K562 (cell line): ENCODE data around the gene GAP43. TPM values are rescaled to one million over a fixed set of nuclear protein-coding genes. Genes with fewer than 3 reads are reported as not detected.

Experiments
- ATAC-seq: fragments of 200-7000 bp; cut with Tn5 transposase; 3 replicates; pipeline ENCODE4 v1.9.1; 2020; ENCODE audit warnings: moderate library complexity
- BruUV-seq: library from RNA; stranded (reverse); fragments of 400-500 nt; replicated peaks from 2 replicates; lab custom pipeline; 2021; lab: Mats Ljungman, UMichigan
- CTCF ChIA-PET: fragments of 300-600 bp; formaldehyde crosslinking; extraction: SDS; loops from one replicate; lab custom pipeline; 2021; ENCODE audit warnings: low intra/inter-chr PET ratio; lab: Yijun Ruan, JAX
- POLR2A ChIA-PET: fragments of 300-600, 350-650 bp; sonication (Branson Sonifier 250); formaldehyde crosslinking; extraction: SDS; loops from one replicate; lab custom pipeline; 2021; ENCODE audit warnings: antibody characterized with exemption, inconsistent platforms; lab: Yijun Ruan, JAX
- DNase-seq, 4 experiments: peaks; one replicate each; pipeline versions ENCODE4 v3.0.0 to v3.0.0-alpha.2; 2011 to 2018; ENCODE audit warnings: low spot score in 3 of 4, mixed read lengths in 3 of 4; ENCODE audit errors: extremely low read depth in 1 of 4
- FAIRE-seq: peaks from 2 replicates; lab custom pipeline; 2011; peaks lifted over from hg19 to GRCh38; lab: Jason Lieb, UNC
- H2AFZ ChIP-seq: 2 replicates; pipeline ENCODE4 v1.6.0; 2011; ENCODE audit warnings: low read depth, low read length, control low read depth, inconsistent platforms
- H3K27ac ChIP-seq: fragments of 200-600 bp; 3 replicates; pipeline ENCODE4 v1.8.0; 2011; ENCODE audit warnings: low read depth, mild to moderate bottlenecking, control low read depth, inconsistent platforms, low read length, moderate library complexity, mixed read lengths; ENCODE audit errors: extremely low read depth
- H3K27me3 ChIP-seq, 2 experiments: fragments of 300-600 bp in 1 of 2; 2 replicates in 1 of 2; 3 replicates in 1 of 2; pipeline versions ENCODE4 v1.6.0 to v1.8.0; 2011; ENCODE audit warnings: inconsistent platforms in 2 of 2, low read length in 2 of 2, mild to moderate bottlenecking in 1 of 2, mixed read lengths in 1 of 2, moderate library complexity in 1 of 2; ENCODE audit not compliant: control insufficient read depth in 2 of 2, insufficient read depth in 2 of 2
- H3K36me3 ChIP-seq: fragments of 300-600 bp; 3 replicates; pipeline ENCODE4 v1.8.0; 2011; ENCODE audit warnings: mild to moderate bottlenecking, low read length, inconsistent platforms; ENCODE audit not compliant: control insufficient read depth, insufficient read depth
- H3K4me1 ChIP-seq, 2 experiments: fragments of 200-600 bp in 1 of 2; replicated peaks in 1 of 2; 2 replicates in 1 of 2; 3 replicates in 1 of 2; pipeline versions ENCODE4 v1.5.1 to v1.8.0; 2011; ENCODE audit warnings: inconsistent platforms in 2 of 2, low read length in 2 of 2, mild to moderate bottlenecking in 1 of 2, mixed read lengths in 1 of 2, moderate library complexity in 1 of 2; ENCODE audit not compliant: control insufficient read depth in 2 of 2, insufficient read depth in 2 of 2
- H3K4me2 ChIP-seq: 2 replicates; pipeline ENCODE4 v1.6.1; 2011; ENCODE audit warnings: low read length, control low read depth, inconsistent platforms, mixed read lengths; ENCODE audit not compliant: insufficient read depth
- H3K4me3 ChIP-seq: fragments of 200-600 bp; sonication (generic), shearing (Covaris generic); 2 replicates; pipeline ENCODE4 v1.5.1; 2016; ENCODE audit warnings: control low read depth, inconsistent platforms
- H3K79me2 ChIP-seq: fragments of 200-600 bp; 3 replicates; pipeline ENCODE4 v1.8.0; 2011; ENCODE audit warnings: low read length, inconsistent platforms; ENCODE audit not compliant: control insufficient read depth, insufficient read depth
- H3K9ac ChIP-seq, 2 experiments: 2 replicates each; pipeline versions ENCODE4 v1.6.0 to v1.6.1; 2011; ENCODE audit warnings: low read depth in 2 of 2, low read length in 2 of 2, control low read depth in 1 of 2, inconsistent platforms in 1 of 2, mild to moderate bottlenecking in 1 of 2, mixed read lengths in 1 of 2; ENCODE audit not compliant: insufficient read depth in 1 of 2
- H3K9me1 ChIP-seq: one replicate; pipeline ENCODE4 v1.6.0; 2011; ENCODE audit warnings: inconsistent platforms, mild to moderate bottlenecking, low read length, moderate library complexity; ENCODE audit not compliant: control insufficient read depth, insufficient read depth
- H3K9me3 ChIP-seq: replicated peaks from 2 replicates; pipeline ENCODE4 v1.5.1; 2011; ENCODE audit warnings: low read depth, low read length, inconsistent platforms; ENCODE audit not compliant: control insufficient read depth, insufficient read depth
- H4K20me1 ChIP-seq: replicated peaks from 2 replicates; pipeline ENCODE4 v1.6.1; 2011; ENCODE audit warnings: low read length, inconsistent platforms, mixed read lengths; ENCODE audit not compliant: control insufficient read depth, insufficient read depth
- ARID2 ChIP-seq: fragments of 450-650 bp; IDR thresholded peaks from 2 replicates; pipeline ENCODE4 v1.6.1; 2017; ENCODE audit warnings: antibody characterized with exemption, mild to moderate bottlenecking
- BMI1 ChIP-seq: fragments of 150-350 bp; IDR thresholded peaks from 2 replicates; pipeline ENCODE4 v1.6.1; 2014; ENCODE audit warnings: low read length
- IFI16 ChIP-seq: fragments of 250-450 bp; sonication (Bioruptor Pico); IDR thresholded peaks from 2 replicates; pipeline ENCODE4 v2.1.2; 2022; ENCODE audit warnings: mild to moderate bottlenecking, inconsistent platforms
- MCM3 ChIP-seq: fragments of 450-650 bp; IDR thresholded peaks from 2 replicates; pipeline ENCODE4 v1.6.1; 2016
- MCM5 ChIP-seq: fragments of 450-650 bp; IDR thresholded peaks from 2 replicates; pipeline ENCODE4 v1.6.1; 2016; ENCODE audit warnings: low read depth
- NCOA2 ChIP-seq, 2 experiments: fragments of 450-650 bp; IDR thresholded peaks; 2 replicates each; pipeline ENCODE4 v1.6.1; 2018; ENCODE audit warnings: mild to moderate bottlenecking in 2 of 2, moderate library complexity in 1 of 2; ENCODE audit not compliant: partially characterized antibody in 2 of 2
- PHF20 ChIP-seq: fragments of 450-650 bp; IDR thresholded peaks from 2 replicates; pipeline ENCODE4 v1.6.1; 2018; ENCODE audit not compliant: partially characterized antibody
- POLR3G ChIP-seq: IDR thresholded peaks from 2 replicates; pipeline ENCODE4 v1.6.1; 2011; ENCODE audit not compliant: insufficient read length, insufficient replicate concordance; ENCODE audit errors: extremely low read depth
- PRPF4 ChIP-seq: fragments of 200-400 bp; formaldehyde crosslinking; IDR thresholded peaks from one replicate; pipeline ENCODE4 v1.6.1; 2017; ENCODE audit warnings: low read length, low read depth, mild to moderate bottlenecking; ENCODE audit not compliant: insufficient read depth, poor library complexity, severe bottlenecking
- TARDBP ChIP-seq: fragments of 450-650 bp; IDR thresholded peaks from 2 replicates; pipeline ENCODE4 v1.6.1; 2016
- ZNF311 ChIP-seq: fragments of 250-450 bp; sonication (Bioruptor Pico); IDR thresholded peaks from 2 replicates; pipeline ENCODE4 v1.4.0; 2020; ENCODE audit warnings: mild to moderate bottlenecking, moderate library complexity
- ZNF354B ChIP-seq: fragments of 250-450 bp; sonication (Bioruptor Pico); IDR thresholded peaks from 2 replicates; pipeline ENCODE4 v1.4.0; 2020
- ZNF780A ChIP-seq: fragments of 250-450 bp; sonication (Bioruptor Pico); IDR thresholded peaks from 2 replicates; pipeline ENCODE4 v1.5.0; 2021; ENCODE audit warnings: mild to moderate bottlenecking
- ZNF79 ChIP-seq: fragments of 250-450 bp; sonication (Bioruptor Pico); IDR thresholded peaks from 2 replicates; pipeline ENCODE4 v1.4.0; 2020; ENCODE audit warnings: low read depth, mild to moderate bottlenecking, moderate library complexity
- WGBS: fragments of 100-300 bp; shearing (Covaris generic); methylation state at CpG from one replicate; pipeline ENCODE4 v1.1.6; 2016; ENCODE audit warnings: low coverage, mixed read lengths; ENCODE audit not compliant: insufficient coverage; ENCODE audit errors: missing lambda C conversion rate; 5-methylcytosine and 5-hydroxymethylcytosine counted together
- in situ Hi-C: fragments of 300-500 bp; cut with MboI; formaldehyde crosslinking; loops from 4 replicates; pipeline ENCODE4 v1.15.0; 2018; ENCODE audit warnings: inconsistent platforms, mixed read lengths
- intact Hi-C: fragments of 100-400 bp; cut with micrococcal nuclease; formaldehyde crosslinking; loops from 2 replicates; pipeline ENCODE4 v1.14.2; 2022
- polyA plus RNA-seq, 8 experiments: library from polyadenylated mRNA; depleted of rRNA in 4 of 8; stranded (reverse) in 5 of 8; unstranded in 3 of 8; fragments of >200 nt; fragmentation: Nextera tagmentation in 2 of 8; fragmentation: Illumina TruSeq in 1 of 8; extraction: Ambion mirVana in 2 of 8; extraction: Trizol in 1 of 8; gene quantifications; 2 replicates each; pipeline versions ENCODE4 v1.2.1 to v1.2.3, GENCODE V29; 2011 to 2014; ENCODE audit warnings: inconsistent platforms in 1 of 8, missing spikeins in 1 of 8
- total RNA-seq, 7 experiments: library from RNA; depleted of rRNA in 6 of 7; stranded (reverse); fragments of >200 nt in 6 of 7; fragmentation: Illumina TruSeq in 2 of 7; extraction: Trizol in 2 of 7; gene quantifications; 2 replicates each; pipeline versions ENCODE4 v1.2.1 to v1.2.3, GENCODE V29; 2011 to 2021; ENCODE audit warnings: low replicate concordance in 1 of 7
- TF ChIP-seq, protein P1 (sequence below): sonication (generic); formaldehyde crosslinking; IDR thresholded peaks from 2 replicates; pipeline ENCODE4 v1.8.1; 2023; ENCODE audit warnings: mild to moderate bottlenecking, missing genetic modification reagents, moderate library complexity
- TF ChIP-seq, protein P2 (sequence below): IDR thresholded peaks from 2 replicates; pipeline ENCODE4 v1.6.1; 2014; ENCODE audit warnings: antibody characterized with exemption
- TF ChIP-seq, protein P3 (sequence below): IDR thresholded peaks from 2 replicates; pipeline ENCODE4 v1.6.1; 2011; ENCODE audit warnings: borderline replicate concordance, low read depth, mild to moderate bottlenecking, moderate library complexity, low read length; ENCODE audit not compliant: insufficient read depth, poor library complexity, severe bottlenecking

GAP43 gene
- total and polyA plus RNA-seq, 9 of the 15 experiments (the other 6 are each of a cell fraction or from before 2014, with no cell fraction given): 0.04 to 0.11 (median 0.09) TPM; not detected in 6

DNA sequence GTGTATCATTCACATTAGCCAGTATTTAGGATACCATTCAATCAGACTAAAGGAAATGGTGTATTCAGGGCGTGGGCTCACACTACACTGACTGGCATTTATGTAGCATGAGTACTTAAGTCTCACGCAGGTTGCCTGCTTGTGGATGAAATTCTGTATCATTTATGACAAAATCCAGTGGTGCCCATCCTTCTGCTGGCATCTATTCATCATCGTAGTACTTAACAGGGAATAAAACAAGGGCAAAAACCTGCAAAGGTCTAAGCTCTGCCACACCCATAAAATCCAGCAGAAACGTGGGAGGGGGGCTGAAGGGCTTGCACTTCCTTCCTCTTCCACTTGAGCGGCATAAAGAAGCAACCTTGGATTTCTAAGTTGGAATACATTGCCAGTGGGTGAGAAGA is 2.7 kb downstream of the GAP43 start:
- Histone ChIP-seq H3K9me3 (no peaks in the 10 kb centered on the region), H3K4me2 (no peak overlapping the region), H3K79me2 (no peaks in the 10 kb centered on the region), H3K9ac (no peak overlapping the region), H2AFZ (no peak overlapping the region), H4K20me1 (no peaks in the 10 kb centered on the region), H3K9me1 (no peaks in the 10 kb centered on the region), H3K27ac (no peak overlapping the region), H3K27me3 (no peaks in the 10 kb centered on the region; a peak in 1 of 5 replicates), H3K4me1 (no peaks in the 10 kb centered on the region), H3K36me3 (no peaks in the 10 kb centered on the region), H3K4me3 (no peak overlapping the region)
- in situ Hi-C loops (no loop called here), intact Hi-C loops (loop anchor here (10.0 kb wide), 1 partner anchor 69 kb away; no protein-coding TSS in a partner anchor)
- ATAC-seq (no peak), DNase-seq (no peak), FAIRE-seq (no peak)
- no TSS peak for BruUV-seq
- POLR2A ChIA-PET: interaction anchor here (0.5 to 1.0 kb wide), 3 partner anchors 13 to 75 kb away, joined by 3 to 4 read pairs (median 3); no protein-coding TSS in a partner anchor
- CTCF ChIA-PET: no interaction called here
- TF ChIP-seq, protein P1, sequence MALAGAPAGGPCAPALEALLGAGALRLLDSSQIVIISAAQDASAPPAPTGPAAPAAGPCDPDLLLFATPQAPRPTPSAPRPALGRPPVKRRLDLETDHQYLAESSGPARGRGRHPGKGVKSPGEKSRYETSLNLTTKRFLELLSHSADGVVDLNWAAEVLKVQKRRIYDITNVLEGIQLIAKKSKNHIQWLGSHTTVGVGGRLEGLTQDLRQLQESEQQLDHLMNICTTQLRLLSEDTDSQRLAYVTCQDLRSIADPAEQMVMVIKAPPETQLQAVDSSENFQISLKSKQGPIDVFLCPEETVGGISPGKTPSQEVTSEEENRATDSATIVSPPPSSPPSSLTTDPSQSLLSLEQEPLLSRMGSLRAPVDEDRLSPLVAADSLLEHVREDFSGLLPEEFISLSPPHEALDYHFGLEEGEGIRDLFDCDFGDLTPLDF (CRISPR knock-in tag): no peak
- TF ChIP-seq BMI1 (no peak), ZNF311 (CRISPR knock-in tag) (no peak), MCM3 (no peak), ZNF780A (CRISPR knock-in tag) (no peak), ZNF354B (CRISPR knock-in tag) (no peak), MCM5 (no peak), ARID2 (no peak), ZNF79 (CRISPR knock-in tag) (no peak), IFI16 (CRISPR knock-in tag) (no peak), NCOA2 (IDR thresholded peaks at IDR 0.05; ENCODE audit: partially characterized antibody in 2 of 2) (no peak), PHF20 (no peak), POLR3G (no peak), TARDBP (no peak), PRPF4 (no peak)
- TF ChIP-seq, protein P2, sequence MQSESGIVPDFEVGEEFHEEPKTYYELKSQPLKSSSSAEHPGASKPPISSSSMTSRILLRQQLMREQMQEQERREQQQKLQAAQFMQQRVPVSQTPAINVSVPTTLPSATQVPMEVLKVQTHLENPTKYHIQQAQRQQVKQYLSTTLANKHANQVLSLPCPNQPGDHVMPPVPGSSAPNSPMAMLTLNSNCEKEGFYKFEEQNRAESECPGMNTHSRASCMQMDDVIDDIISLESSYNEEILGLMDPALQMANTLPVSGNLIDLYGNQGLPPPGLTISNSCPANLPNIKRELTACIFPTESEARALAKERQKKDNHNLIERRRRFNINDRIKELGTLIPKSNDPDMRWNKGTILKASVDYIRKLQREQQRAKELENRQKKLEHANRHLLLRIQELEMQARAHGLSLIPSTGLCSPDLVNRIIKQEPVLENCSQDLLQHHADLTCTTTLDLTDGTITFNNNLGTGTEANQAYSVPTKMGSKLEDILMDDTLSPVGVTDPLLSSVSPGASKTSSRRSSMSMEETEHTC: no peak
- TF ChIP-seq, protein P3, sequence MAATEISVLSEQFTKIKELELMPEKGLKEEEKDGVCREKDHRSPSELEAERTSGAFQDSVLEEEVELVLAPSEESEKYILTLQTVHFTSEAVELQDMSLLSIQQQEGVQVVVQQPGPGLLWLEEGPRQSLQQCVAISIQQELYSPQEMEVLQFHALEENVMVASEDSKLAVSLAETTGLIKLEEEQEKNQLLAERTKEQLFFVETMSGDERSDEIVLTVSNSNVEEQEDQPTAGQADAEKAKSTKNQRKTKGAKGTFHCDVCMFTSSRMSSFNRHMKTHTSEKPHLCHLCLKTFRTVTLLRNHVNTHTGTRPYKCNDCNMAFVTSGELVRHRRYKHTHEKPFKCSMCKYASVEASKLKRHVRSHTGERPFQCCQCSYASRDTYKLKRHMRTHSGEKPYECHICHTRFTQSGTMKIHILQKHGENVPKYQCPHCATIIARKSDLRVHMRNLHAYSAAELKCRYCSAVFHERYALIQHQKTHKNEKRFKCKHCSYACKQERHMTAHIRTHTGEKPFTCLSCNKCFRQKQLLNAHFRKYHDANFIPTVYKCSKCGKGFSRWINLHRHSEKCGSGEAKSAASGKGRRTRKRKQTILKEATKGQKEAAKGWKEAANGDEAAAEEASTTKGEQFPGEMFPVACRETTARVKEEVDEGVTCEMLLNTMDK: no peak
- 0% methylated on average over 5 of the region's 5 CpGs for WGBS
